GM12891 (cell line): ENCODE results near the gene ACTG2.

Source experiments
- POLR2A ChIP-seq: IDR thresholded peaks from 2 replicates; pipeline ENCODE4 v1.6.1; 2011; ENCODE audit warnings: low read depth, low read length, control low read depth
- POLR2AphosphoS5 ChIP-seq: IDR thresholded peaks from 2 replicates; pipeline ENCODE4 v1.6.1; 2011; ENCODE audit warnings: low read depth, low read length, control low read depth
- POU2F2 ChIP-seq: IDR thresholded peaks from 2 replicates; pipeline ENCODE4 v1.6.1; 2011; ENCODE audit warnings: low read depth, mild to moderate bottlenecking, control low read depth, low read length, moderate library complexity
- SPI1 ChIP-seq: IDR thresholded peaks from 2 replicates; pipeline ENCODE4 v1.6.1; 2011; ENCODE audit warnings: low read depth, low read length, control low read depth
- TAF1 ChIP-seq: IDR thresholded peaks from 2 replicates; pipeline ENCODE4 v1.6.1; 2011; ENCODE audit warnings: low read depth, low read length, control low read depth

DNA sequence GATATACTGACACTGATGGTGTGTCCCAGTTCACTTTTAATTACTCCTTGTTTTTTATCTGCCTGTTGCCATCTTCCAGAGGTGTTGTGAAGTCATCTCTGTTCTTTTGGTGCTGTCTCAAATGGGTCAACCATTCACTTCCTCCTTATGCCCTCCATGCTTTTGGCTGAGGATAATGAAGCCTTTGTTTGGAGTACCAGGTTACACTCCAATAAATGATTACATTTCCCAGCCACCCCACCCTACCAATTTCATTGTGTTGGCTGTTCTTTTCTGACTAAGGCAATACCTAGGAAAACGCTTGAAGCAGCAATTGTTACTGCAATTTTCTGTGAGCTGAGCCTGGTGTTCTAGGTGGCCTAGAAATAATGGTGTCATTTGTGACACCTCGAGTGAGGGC lies 29.8 kb upstream of the ACTG2 start:
- TF ChIP-seq POLR2A (no peak), POLR2AphosphoS5 (no peak), TAF1 (no peak), SPI1 (no peak), POU2F2 (no peak)
